NK-92 (cell line): Measurements from ENCODE around the gene PPP1R27.

Experiments
- DNase-seq: peaks from one replicate; lab custom pipeline; 2025; ENCODE audit not compliant: unreplicated experiment; lab: John Stamatoyannopoulos, UW

The PPP1R27 gene

GRCh38 chr17:81822312-81822637 is 12.6 kb downstream of the PPP1R27 start:
- DNase-seq = no peak

GRCh38 chr17:81821603-81822311 is 13.1 kb downstream of the PPP1R27 start:
- DNase-seq = no peak

GRCh38 chr17:81821147-81821546 is 13.7 kb downstream of the PPP1R27 start:
- DNase-seq = no peak

GRCh38 chr17:81819708-81820107 is 15.1 kb downstream of the PPP1R27 start:
- no peak for DNase-seq

- DNase-seq = no peak
These were observed 17.1 kb downstream of the PPP1R27 start for GRCh38 chr17:81817758-81818147.

GRCh38 chr17:81815646-81815986 is 19.2 kb downstream of the PPP1R27 start:
- DNase-seq = no peak

- DNase-seq = no peak
These were observed 19.9 kb downstream of the PPP1R27 start for GRCh38 chr17:81814748-81815645.

GRCh38 chr17:81813861-81814683 is 20.8 kb downstream of the PPP1R27 start:
- no peak for DNase-seq

- DNase-seq = no peak
These were observed 21.5 kb downstream of the PPP1R27 start for GRCh38 chr17:81813371-81813684.

GRCh38 chr17:81812571-81813370 is 22.1 kb downstream of the PPP1R27 start:
- no peak for DNase-seq

GRCh38 chr17:81811705-81812570 is 22.9 kb downstream of the PPP1R27 start:
- DNase-seq = no peak

- DNase-seq = no peak
These were observed 23.8 kb downstream of the PPP1R27 start for GRCh38 chr17:81810892-81811704.

GRCh38 chr17:81810476-81810875 is 24.4 kb downstream of the PPP1R27 start:
- no peak for DNase-seq

GRCh38 chr17:81809556-81809998 is 25.3 kb downstream of the PPP1R27 start:
- DNase-seq = no peak

GRCh38 chr17:81808778-81809555 is 25.9 kb downstream of the PPP1R27 start:
- no peak for DNase-seq

- DNase-seq = no peak
These were observed 27.0 kb downstream of the PPP1R27 start for GRCh38 chr17:81807839-81808238.

- no peak for DNase-seq
These were observed 27.6 kb downstream of the PPP1R27 start for GRCh38 chr17:81807210-81807719.
